NCI-H1694 treated with DMSO at 0.1 percent for 48 hours (cell line): ENCODE measurements around the gene ITGB6.

Experiments
- DNase-seq: peaks from one replicate; lab custom pipeline; 2025; lab: John Stamatoyannopoulos, UW

ITGB6 gene

DNA sequence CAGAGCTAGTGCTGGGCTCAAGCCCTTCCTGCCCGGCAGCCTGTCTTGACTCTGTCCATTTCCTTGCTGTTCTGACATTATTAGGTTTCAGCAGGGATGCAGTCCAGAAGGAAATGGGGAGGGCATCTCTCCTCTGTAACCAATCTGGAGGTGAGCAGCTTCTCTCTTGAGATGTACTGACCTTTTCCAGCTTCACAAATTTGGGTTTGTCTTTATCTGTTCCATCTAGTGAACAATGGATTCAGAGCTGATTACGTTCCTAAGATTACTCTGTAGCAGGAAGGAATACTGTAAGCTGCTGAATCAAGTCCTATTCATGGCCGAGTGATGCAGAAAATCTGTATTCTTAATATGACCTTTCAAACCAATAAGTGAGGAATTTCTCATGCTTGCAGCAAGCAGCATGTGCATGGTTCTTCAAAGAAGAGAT is 148.7 kb downstream of the ITGB6 start:
- DNase-seq: no peak

DNA sequence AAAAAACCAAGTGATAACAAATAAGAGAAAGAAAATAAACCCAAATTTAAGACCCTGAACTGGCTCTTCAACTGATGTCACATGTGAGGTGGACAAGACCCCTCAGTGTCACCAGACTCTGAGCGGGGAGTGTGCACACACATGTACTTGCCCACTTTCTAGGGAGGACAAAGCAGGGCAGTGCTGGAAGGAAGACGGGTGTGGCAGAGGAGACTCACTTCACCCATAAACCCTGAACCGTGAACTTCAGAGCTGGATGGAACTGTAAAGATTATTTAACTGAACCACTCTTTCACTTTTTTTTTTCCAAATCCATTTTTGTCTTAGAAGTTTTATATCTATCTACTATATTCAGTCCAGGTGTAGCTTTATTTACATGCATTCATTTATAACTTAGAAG is 149.9 kb downstream of the ITGB6 start:
- no peak for DNase-seq
